ENCODE data around the gene TUBA1A. TPM values are rescaled to one million over a fixed set of nuclear protein-coding genes. Genes with fewer than 3 reads are reported as not detected.
A peak's percentile ranks its signal among the peaks of the same experiment; 100 is the strongest.

The TUBA1A gene
- 9.8 and 10.4 TPM in 2 replicates for total RNA-seq (2022)
- Bru-seq, nascent RNA: percentile 72 among the genes with signal in this experiment
- percentile 53 among the genes with signal in this experiment for BruChase-seq, experiment 1, labeled RNA remaining after a 6-hour chase
- percentile 62 among the genes with signal in this experiment for BruChase-seq, experiment 2, labeled RNA remaining after a 2-hour chase
- long read RNA-seq, transcript TUBA1A-201 (4 exons, 1,887 nt): minor isoform, 7 of 57 reads
- long read RNA-seq, transcript TUBA1A-202 (4 exons, 1,915 nt): major isoform, 45 of 57 reads
- long read RNA-seq, partial matches to known transcripts: 0 of 57 reads
- long read RNA-seq, other reads (novel, unspliced or antisense): 3 of 57 reads

- no peak for TF ChIP-seq CTCF (IDR thresholded peaks at IDR 0.05; ENCODE audit: unreplicated experiment)
- BruUV-seq (replicated peaks): no TSS peak
- H3K4me1 Mint-ChIP-seq (ENCODE audit: insufficient read depth, unreplicated experiment): peaks cover 12% of the 10 kb centered on the region
- peak within 1 kb of the TSS; percentile 91 for H3K4me3 Mint-ChIP-seq (ENCODE audit: unreplicated experiment)
- CTCF ChIA-PET: interaction anchor here (0.6 to 1.7 kb wide), 8 partner anchors 14 to 302 kb away, joined by 3 to 12 read pairs (median 3); no protein-coding TSS in a partner anchor
- H3K27ac Mint-ChIP-seq (ENCODE audit: low read depth, unreplicated experiment): peak within 1 kb of the TSS; percentile 89
- H3K36me3 Mint-ChIP-seq (ENCODE audit: insufficient read depth, unreplicated experiment): peaks cover 12% of the 10 kb centered on the region
- H3K9me3 Mint-ChIP-seq (ENCODE audit: unreplicated experiment): no peaks in the 10 kb centered on the region
- peak; percentile 68 for DNase-seq (ENCODE audit: unreplicated experiment)
- H3K27me3 Mint-ChIP-seq (ENCODE audit: insufficient read depth, unreplicated experiment): peaks cover 22% of the 10 kb centered on the region
- POLR2A ChIA-PET: interaction anchor here (0.6 to 4.1 kb wide), 22 partner anchors 8 to 500 kb away, joined by 3 to 164 read pairs (median 4); partner anchors contain the start of genes LMBR1L, RHEBL1, SPATS2 and TUBA1B
- intact Hi-C loops (cut with micrococcal nuclease): loop anchor here (1.0 to 2.0 kb wide), 2 partner anchors 46 to 58 kb away; partner anchors contain the start of gene TUBA1B
These were observed at the start of gene TUBA1A for GRCh38 chr12:49188916-49189367. TSS of gene TUBA1A (minus strand) at chr12:49189080. CDS start at chr12:49188979, 101 bp downstream.

DNA sequence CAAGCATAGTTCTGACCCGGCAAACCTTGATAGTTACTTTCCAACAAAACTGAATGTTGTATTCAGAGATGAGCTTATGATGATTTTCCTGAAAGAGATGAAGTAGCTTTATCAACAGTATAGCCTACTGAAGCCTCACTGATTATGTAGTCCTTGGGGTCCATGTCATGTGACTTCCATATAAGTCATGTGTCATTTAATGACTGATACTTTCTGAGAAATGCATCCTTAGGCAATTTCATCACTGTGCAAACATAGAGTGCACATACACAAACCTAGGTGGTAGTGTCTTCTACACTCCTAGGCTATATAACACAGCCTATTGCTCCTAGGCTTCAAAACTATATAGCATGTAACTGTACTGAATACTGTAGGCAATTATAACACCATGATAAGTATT, 47.5 kb upstream of the TUBA1A start:
- Mint-ChIP-seq H3K4me3 (ENCODE audit: unreplicated experiment) (no peak overlapping the region), H3K27me3 (ENCODE audit: insufficient read depth, unreplicated experiment) (no peaks in the 10 kb centered on the region), H3K36me3 (ENCODE audit: insufficient read depth, unreplicated experiment) (no peaks in the 10 kb centered on the region), H3K27ac (ENCODE audit: low read depth, unreplicated experiment) (no peak overlapping the region), H3K4me1 (ENCODE audit: insufficient read depth, unreplicated experiment) (no peaks in the 10 kb centered on the region), H3K9me3 (ENCODE audit: unreplicated experiment) (no peaks in the 10 kb centered on the region)
- ChIA-PET CTCF (interaction anchor here (0.6 to 5.8 kb wide), 12 partner anchors 9 to 172 kb away, joined by 3 to 30 read pairs (median 3); no protein-coding TSS in a partner anchor), POLR2A (interaction anchor here (0.9 to 1.5 kb wide), 2 partner anchors 9 to 15 kb away, joined by 3 to 4 read pairs; no protein-coding TSS in a partner anchor)
- intact Hi-C loops (cut with micrococcal nuclease): no loop called here
- TF ChIP-seq CTCF (IDR thresholded peaks at IDR 0.05; ENCODE audit: unreplicated experiment): no peak
- BruUV-seq (replicated peaks): no TSS peak
- DNase-seq (ENCODE audit: unreplicated experiment): no peak

GRCh38 chr12:49233842-49234526, 45.1 kb upstream of the TUBA1A start:
- TF ChIP-seq CTCF (IDR thresholded peaks at IDR 0.05; ENCODE audit: unreplicated experiment): no peak
- DNase-seq (ENCODE audit: unreplicated experiment): no peak
- BruUV-seq (replicated peaks): no TSS peak
- Mint-ChIP-seq H3K36me3 (ENCODE audit: insufficient read depth, unreplicated experiment) (no peaks in the 10 kb centered on the region), H3K4me3 (ENCODE audit: unreplicated experiment) (peak overlapping the region; percentile 76), H3K4me1 (ENCODE audit: insufficient read depth, unreplicated experiment) (peaks cover 5% of the 10 kb centered on the region), H3K9me3 (ENCODE audit: unreplicated experiment) (no peaks in the 10 kb centered on the region), H3K27me3 (ENCODE audit: insufficient read depth, unreplicated experiment) (no peaks in the 10 kb centered on the region), H3K27ac (ENCODE audit: low read depth, unreplicated experiment) (peak overlapping the region; percentile 83)
- ChIA-PET CTCF (interaction anchor here (0.8 to 5.8 kb wide), 4 partner anchors 11 to 103 kb away, joined by 3 to 30 read pairs (median 7); no protein-coding TSS in a partner anchor), POLR2A (interaction anchor here (0.6 to 3.0 kb wide), 11 partner anchors 9 to 515 kb away, joined by 3 to 38 read pairs (median 5); partner anchors contain the start of genes RHEBL1, SPATS2, TUBA1A and TUBA1B)
- intact Hi-C loops (cut with micrococcal nuclease): no loop called here
